ENCODE results near the gene TRMT11. TPM values are rescaled to one million over a fixed set of nuclear protein-coding genes. Genes with fewer than 3 reads are reported as not detected.
"Not testable (repeated sequence)": the region's sequence is repeated elsewhere in the genome, so short reads cannot be mapped to it uniquely, and the experiment has no call there.

Gene TRMT11
- total RNA-seq, 3 donors from 2014 or later = 26.9 to 30.1 (median 29.2) TPM

GRCh38 chr6:125994670-125995488 lies 8.5 kb downstream of the TRMT11 start:
- H3K36me3 Mint-ChIP-seq (ENCODE audit: insufficient read depth) = peaks cover 16% of the 10 kb centered on the region
- DNase-seq (no peak), ATAC-seq (no peak)
- no peak overlapping the region for H3K4me3 Mint-ChIP-seq
- H3K9me3 Mint-ChIP-seq = no peaks in the 10 kb centered on the region
- peaks cover 41% of the 10 kb centered on the region for H3K4me1 Mint-ChIP-seq (ENCODE audit: low read depth)
- no peaks in the 10 kb centered on the region for H3K27me3 Mint-ChIP-seq (ENCODE audit: low read depth)

DNA sequence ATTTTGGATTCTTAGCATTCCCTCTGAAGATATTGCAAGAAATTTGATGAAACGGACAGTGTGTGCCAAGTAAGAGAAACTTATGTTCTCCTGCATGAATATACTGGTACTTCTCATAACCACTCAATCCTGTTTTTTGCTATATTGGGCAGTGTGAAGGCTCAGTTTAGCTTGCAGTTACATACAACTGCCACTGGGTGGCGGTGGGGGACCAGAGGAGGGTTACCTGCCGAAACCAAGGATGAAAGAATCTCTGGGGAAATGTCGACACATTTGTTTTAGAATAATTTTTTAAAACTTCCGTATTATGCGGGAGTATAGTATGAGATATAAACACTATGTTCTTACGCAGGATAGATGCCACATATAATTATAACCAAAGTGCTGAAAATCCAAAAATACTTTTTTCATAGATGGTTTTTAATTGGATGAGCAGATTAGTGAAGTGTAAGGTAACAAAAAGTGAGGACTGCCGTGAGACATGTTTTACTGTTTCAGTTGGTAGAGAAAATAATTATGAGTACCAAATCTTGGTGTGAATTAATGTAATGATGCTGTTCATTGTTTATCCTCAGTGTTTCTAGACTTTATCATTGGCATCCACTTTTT lies 9.7 kb downstream of the TRMT11 start:
- H3K4me1 Mint-ChIP-seq (ENCODE audit: low read depth) = peaks cover 34% of the 10 kb centered on the region

DNA sequence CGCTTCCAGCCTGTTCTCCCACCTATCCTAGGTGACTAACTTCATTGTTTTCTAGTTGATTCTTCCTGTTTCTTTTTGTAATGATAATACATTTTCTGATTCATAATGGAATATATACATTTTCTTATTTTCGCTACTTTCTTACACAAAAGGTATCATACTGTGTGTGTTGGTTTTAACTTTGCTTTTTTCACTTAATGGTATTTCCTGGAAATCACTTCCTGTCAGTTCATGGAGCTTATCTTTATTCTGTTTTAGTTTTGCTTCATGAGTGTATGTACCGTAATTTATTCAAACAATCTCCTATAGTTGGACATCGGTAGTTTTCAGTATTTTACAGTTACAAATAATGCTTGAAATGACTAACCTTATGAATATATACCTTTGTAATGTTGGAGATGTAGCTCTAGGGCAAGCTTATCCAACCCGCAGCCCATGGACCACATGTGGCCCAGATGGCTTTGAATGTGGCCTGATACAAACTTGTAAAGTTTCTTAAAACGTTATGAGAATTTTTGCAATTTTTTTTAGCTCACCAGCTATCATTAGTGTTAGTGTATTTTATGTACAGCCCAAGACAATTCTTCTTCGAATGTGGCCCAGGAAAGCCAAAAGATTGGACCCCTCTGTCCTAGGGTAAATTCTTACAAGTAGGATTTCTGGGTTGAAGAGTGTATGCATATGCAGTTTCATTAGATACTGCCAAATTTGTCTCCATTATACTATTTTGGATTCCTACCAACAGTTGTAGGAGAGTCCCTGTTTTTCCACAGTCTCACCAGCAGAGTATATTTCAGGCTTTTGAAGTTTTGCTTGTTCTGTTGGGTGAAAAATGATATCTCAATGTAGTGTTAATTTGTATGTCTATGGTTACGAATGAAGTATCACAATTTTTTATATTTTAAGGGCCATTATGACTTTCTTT lies 16.7 kb downstream of the TRMT11 start:
- no peaks in the 10 kb centered on the region for H3K27me3 Mint-ChIP-seq (ENCODE audit: low read depth)
- DNase-seq (no peak), ATAC-seq (no peak)
- no peaks in the 10 kb centered on the region for H3K9me3 Mint-ChIP-seq
- H3K36me3 Mint-ChIP-seq (ENCODE audit: insufficient read depth) = peaks cover 46% of the 10 kb centered on the region
- H3K4me1 Mint-ChIP-seq (ENCODE audit: low read depth) = peaks cover 14% of the 10 kb centered on the region
- no peak overlapping the region for H3K4me3 Mint-ChIP-seq

More for the DNA sequence above, 9.7 kb downstream of the TRMT11 start:
- DNase-seq (peak; percentile 64), ATAC-seq (peak; percentile 86 to 92)
- Mint-ChIP-seq H3K4me3 (peak overlapping the region; percentile 62), H3K36me3 (ENCODE audit: insufficient read depth) (peaks cover 23% of the 10 kb centered on the region), H3K27me3 (ENCODE audit: low read depth) (no peaks in the 10 kb centered on the region), H3K9me3 (no peaks in the 10 kb centered on the region)

DNA sequence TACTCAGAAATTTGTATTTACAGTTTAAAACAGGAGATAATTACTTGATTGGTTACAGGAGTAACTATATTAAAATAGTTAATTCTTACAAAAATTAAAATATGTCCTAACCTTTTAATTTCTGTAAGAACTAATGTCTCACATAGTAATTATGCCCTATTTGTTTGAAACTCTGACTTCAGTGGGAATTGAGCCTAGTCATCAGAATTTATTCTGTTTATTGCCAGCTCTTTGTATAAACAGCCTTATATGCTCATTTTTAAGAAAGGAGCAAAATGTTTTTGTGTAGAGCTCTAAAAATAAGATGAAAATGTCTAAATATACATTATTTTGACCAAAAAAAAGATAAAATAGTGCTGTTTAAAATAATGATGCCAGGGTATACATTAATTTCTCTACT lies 21.5 kb downstream of the TRMT11 start:
- Mint-ChIP-seq H3K9me3 (no peaks in the 10 kb centered on the region), H3K36me3 (ENCODE audit: insufficient read depth) (peaks cover 46% of the 10 kb centered on the region), H3K27me3 (ENCODE audit: low read depth) (no peaks in the 10 kb centered on the region)

GRCh38 chr6:126010040-126010439 lies 23.7 kb downstream of the TRMT11 start:
- H3K36me3 Mint-ChIP-seq (ENCODE audit: insufficient read depth) = peaks cover 41% of the 10 kb centered on the region
- no peaks in the 10 kb centered on the region for H3K4me1 Mint-ChIP-seq (ENCODE audit: low read depth)
- no peaks in the 10 kb centered on the region for H3K27me3 Mint-ChIP-seq (ENCODE audit: low read depth)

More for the DNA sequence above, 21.5 kb downstream of the TRMT11 start:
- DNase-seq (no peak), ATAC-seq (no peak)
- Mint-ChIP-seq H3K4me1 (ENCODE audit: low read depth) (peaks cover 4% of the 10 kb centered on the region), H3K4me3 (no peak overlapping the region)

GRCh38 chr6:126015863-126016262 lies 29.5 kb downstream of the TRMT11 start:
- H3K4me1 Mint-ChIP-seq (ENCODE audit: low read depth) = no peaks in the 10 kb centered on the region
- H3K9me3 Mint-ChIP-seq = no peaks in the 10 kb centered on the region
- H3K36me3 Mint-ChIP-seq (ENCODE audit: insufficient read depth) = peaks cover 57% of the 10 kb centered on the region
- H3K27me3 Mint-ChIP-seq (ENCODE audit: low read depth) = no peaks in the 10 kb centered on the region
- H3K4me3 Mint-ChIP-seq = no peak overlapping the region
- ATAC-seq (no peak), DNase-seq (no peak)

More at GRCh38 chr6:126010040-126010439, 23.7 kb downstream of the TRMT11 start:
- Mint-ChIP-seq H3K4me3 (no peak overlapping the region), H3K9me3 (no peaks in the 10 kb centered on the region)
- no peak for ATAC-seq
- no peak for DNase-seq

DNA sequence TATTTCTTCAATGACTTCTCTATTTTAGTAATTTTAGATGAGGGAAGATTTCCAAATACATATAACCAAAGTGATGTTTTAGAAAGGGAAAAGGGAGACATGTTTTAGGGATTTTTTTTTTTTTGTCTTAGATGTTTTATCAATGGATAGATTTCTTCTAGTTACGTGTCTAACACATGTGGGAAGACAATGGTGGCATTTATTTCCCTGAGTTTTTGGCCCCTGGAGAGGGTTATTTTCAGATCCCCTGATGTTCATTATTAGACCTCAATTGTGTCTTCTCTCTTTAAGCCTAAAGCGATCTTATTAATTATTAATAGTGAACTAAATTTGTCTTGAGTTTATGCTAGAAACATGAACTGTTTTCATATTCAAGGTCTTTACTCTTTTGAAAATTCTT lies 30.3 kb downstream of the TRMT11 start:
- ATAC-seq = no peak
- Mint-ChIP-seq H3K9me3 (no peaks in the 10 kb centered on the region), H3K36me3 (ENCODE audit: insufficient read depth) (peaks cover 62% of the 10 kb centered on the region), H3K4me3 (no peak overlapping the region), H3K4me1 (ENCODE audit: low read depth) (no peaks in the 10 kb centered on the region), H3K27me3 (ENCODE audit: low read depth) (no peaks in the 10 kb centered on the region)
- DNase-seq = no peak

- no peaks in the 10 kb centered on the region for H3K4me1 Mint-ChIP-seq (ENCODE audit: low read depth)
- no peak overlapping the region for H3K4me3 Mint-ChIP-seq
- H3K36me3 Mint-ChIP-seq (ENCODE audit: insufficient read depth) = peaks cover 56% of the 10 kb centered on the region
- no peak for DNase-seq
- no peaks in the 10 kb centered on the region for H3K9me3 Mint-ChIP-seq
- no peaks in the 10 kb centered on the region for H3K27me3 Mint-ChIP-seq (ENCODE audit: low read depth)
- ATAC-seq = no peak
Measured at GRCh38 chr6:126017668-126018067, 31.3 kb downstream of the TRMT11 start.

GRCh38 chr6:126020305-126021050 lies 34.1 kb downstream of the TRMT11 start:
- ATAC-seq (no peak), DNase-seq (no peak)
- no peak overlapping the region for H3K4me3 Mint-ChIP-seq
- peaks cover 54% of the 10 kb centered on the region for H3K36me3 Mint-ChIP-seq (ENCODE audit: insufficient read depth)
- no peaks in the 10 kb centered on the region for H3K27me3 Mint-ChIP-seq (ENCODE audit: low read depth)
- H3K9me3 Mint-ChIP-seq = no peaks in the 10 kb centered on the region
- H3K4me1 Mint-ChIP-seq (ENCODE audit: low read depth) = no peaks in the 10 kb centered on the region

DNA sequence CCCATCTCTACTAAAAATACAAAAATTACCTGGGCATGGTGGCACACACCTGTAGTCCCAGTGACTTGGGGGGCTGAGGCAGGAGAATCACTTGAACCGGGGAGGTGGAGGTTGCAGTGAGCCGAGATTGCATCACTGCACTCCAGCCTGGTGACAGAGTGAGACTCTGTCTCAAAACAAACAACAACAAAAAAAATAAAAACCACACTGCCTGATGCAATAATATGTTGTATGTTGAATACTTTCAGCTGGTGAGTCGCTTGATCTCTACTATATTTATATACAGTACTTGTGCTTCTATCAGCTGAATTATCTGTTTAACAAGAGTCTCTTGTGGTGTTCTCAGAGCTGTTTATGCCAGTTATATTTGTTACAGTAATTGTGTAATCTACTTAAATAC lies 37.1 kb downstream of the TRMT11 start:
- not testable (repeated sequence) for H3K4me3 Mint-ChIP-seq; ATAC-seq; H3K9me3 Mint-ChIP-seq; DNase-seq; H3K27me3 Mint-ChIP-seq (ENCODE audit: low read depth); H3K4me1 Mint-ChIP-seq (ENCODE audit: low read depth)
- H3K36me3 Mint-ChIP-seq (ENCODE audit: insufficient read depth) = peaks cover 52% of the 10 kb centered on the region

- no peaks in the 10 kb centered on the region for H3K9me3 Mint-ChIP-seq
- H3K4me1 Mint-ChIP-seq (ENCODE audit: low read depth) = no peaks in the 10 kb centered on the region
- ATAC-seq (no peak), DNase-seq (no peak)
- H3K36me3 Mint-ChIP-seq (ENCODE audit: insufficient read depth) = peaks cover 43% of the 10 kb centered on the region
- H3K27me3 Mint-ChIP-seq (ENCODE audit: low read depth) = no peaks in the 10 kb centered on the region
- no peak overlapping the region for H3K4me3 Mint-ChIP-seq
Measured at GRCh38 chr6:126026001-126026400, 39.7 kb downstream of the TRMT11 start.

DNA sequence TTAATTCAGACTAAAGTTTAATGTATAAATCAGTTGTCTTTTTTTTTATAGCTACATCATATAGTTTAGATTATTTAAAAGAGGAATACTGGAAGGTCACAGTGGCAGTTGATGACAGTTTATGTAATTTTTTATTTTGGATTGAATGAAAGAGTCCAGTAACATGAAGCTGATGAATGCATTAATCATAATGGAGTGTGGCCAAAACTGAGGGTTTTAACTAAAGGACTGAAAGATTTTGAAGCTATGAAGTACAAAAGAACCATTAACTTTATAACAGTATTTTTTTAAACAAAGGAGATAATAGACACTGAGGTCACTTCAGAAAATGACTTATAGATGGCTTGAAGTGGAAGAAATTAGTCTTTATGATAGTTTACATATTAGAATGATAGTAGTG lies 41.3 kb downstream of the TRMT11 start:
- Mint-ChIP-seq H3K4me1 (ENCODE audit: low read depth) (no peaks in the 10 kb centered on the region), H3K9me3 (no peaks in the 10 kb centered on the region), H3K36me3 (ENCODE audit: insufficient read depth) (peaks cover 44% of the 10 kb centered on the region), H3K4me3 (no peak overlapping the region), H3K27me3 (ENCODE audit: low read depth) (no peaks in the 10 kb centered on the region)
- DNase-seq (no peak), ATAC-seq (no peak)

DNA sequence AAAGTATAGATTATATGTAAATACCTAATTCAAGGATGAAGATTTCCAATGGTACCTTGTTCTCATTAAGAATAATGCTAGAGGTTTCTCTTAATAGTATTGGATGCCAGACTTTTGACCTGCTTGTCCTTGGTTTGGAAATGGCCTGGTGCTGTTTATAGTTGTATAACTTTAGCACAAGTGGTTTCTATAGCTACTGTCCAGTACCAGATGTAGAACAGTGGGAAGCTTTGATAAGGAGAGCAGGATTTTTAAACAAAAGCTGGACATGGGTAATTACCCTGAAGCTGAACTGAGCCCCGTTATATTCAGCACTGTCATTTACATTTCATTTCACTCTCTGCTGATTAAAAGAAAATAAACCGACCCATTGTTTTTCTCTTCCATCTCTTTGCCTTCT lies 43.7 kb downstream of the TRMT11 start:
- no peak for DNase-seq
- Mint-ChIP-seq H3K4me1 (ENCODE audit: low read depth) (peaks cover 2% of the 10 kb centered on the region), H3K27me3 (ENCODE audit: low read depth) (no peaks in the 10 kb centered on the region), H3K36me3 (ENCODE audit: insufficient read depth) (peaks cover 48% of the 10 kb centered on the region), H3K4me3 (no peak overlapping the region), H3K9me3 (no peaks in the 10 kb centered on the region)
- ATAC-seq = no peak

GRCh38 chr6:126033696-126034095 lies 47.4 kb downstream of the TRMT11 start:
- Mint-ChIP-seq H3K27me3 (ENCODE audit: low read depth) (no peaks in the 10 kb centered on the region), H3K4me3 (no peak overlapping the region), H3K4me1 (ENCODE audit: low read depth) (peaks cover 2% of the 10 kb centered on the region), H3K36me3 (ENCODE audit: insufficient read depth) (peaks cover 55% of the 10 kb centered on the region), H3K9me3 (no peaks in the 10 kb centered on the region)
- DNase-seq = no peak
- ATAC-seq = no peak
